Psoas muscle (tissue), 8 donors: ENCODE results near the gene TRAK1. TPM values are rescaled to one million over a fixed set of nuclear protein-coding genes. Genes with fewer than 3 reads are reported as not detected.

Source experiments
- ATAC-seq, 4 donors: fragments of 200-7000 bp; cut with Tn5 transposase; one replicate each; pipeline ENCODE4 v1.9.1; 2020; ENCODE audit warnings: moderate library complexity in 3 of 4, mild to moderate bottlenecking in 2 of 4
- DNase-seq, 2 donors: peaks; one replicate each; pipeline ENCODE4 v3.0.0-alpha.2; 2020
- H3K27ac ChIP-seq: fragments of 200-600 bp; one replicate; pipeline ENCODE4 v1.8.0; 2022
- H3K27me3 ChIP-seq, 3 donors: fragments of 200-600 bp in 1 of 3; one replicate each; pipeline versions ENCODE4 v1.6.1 to v1.8.0; 2013 to 2022; ENCODE audit warnings: low read length in 2 of 3, mild to moderate bottlenecking in 2 of 3, moderate library complexity in 1 of 3; ENCODE audit not compliant: insufficient read depth in 3 of 3
- H3K36me3 ChIP-seq, 2 donors: fragments of 200-600 bp in 1 of 2; one replicate each; pipeline versions ENCODE4 v1.6.1 to v1.8.0; 2013 to 2022; ENCODE audit warnings: low read depth in 1 of 2, mild to moderate bottlenecking in 1 of 2, moderate library complexity in 1 of 2; ENCODE audit not compliant: insufficient read depth in 1 of 2
- H3K4me1 ChIP-seq: fragments of 200-600 bp; one replicate; pipeline ENCODE4 v1.8.0; 2022
- H3K4me3 ChIP-seq: fragments of 200-600 bp; one replicate; pipeline ENCODE4 v1.8.0; 2022; ENCODE audit warnings: mild to moderate bottlenecking
- H3K9me3 ChIP-seq: fragments of 200-600 bp; one replicate; pipeline ENCODE4 v1.8.0; 2022
- CTCF ChIP-seq: fragments of 200-600 bp; IDR thresholded peaks from one replicate; pipeline ENCODE4 v1.8.0; 2022; ENCODE audit warnings: antibody characterized with exemption
- WGBS, 3 donors: extraction: QIAGEN DNeasy Blood & Tissue Kit; methylation state at CpG; one replicate each; pipeline versions ENCODE4 v1.1.6 to v1.1.7; 2013; 5-methylcytosine and 5-hydroxymethylcytosine counted together
- intact Hi-C, 2 donors: fragments of 100-400 bp; cut with DNase I; formaldehyde crosslinking; loops; one replicate each; pipeline versions ENCODE4 v1.11.0 to v1.14.2; 2022
- polyA plus RNA-seq, 3 donors: library from polyadenylated mRNA; stranded (reverse); fragments of 200-250 nt; gene quantifications; one replicate each; pipeline ENCODE4 v1.2.3, GENCODE V29; 2013
- total RNA-seq, 4 donors: library from RNA; stranded (reverse); fragmentation: NEBNext Ultra II Directional in 2 of 4; extraction: Animal tissue kit (Norgen Biotek cat#: 25700) in 2 of 4; gene quantifications; one replicate each; pipeline versions ENCODE4 v1.2.1 to v1.2.4, GENCODE V29; 2021 to 2023
- donor health status: healthy with polysubstance abuse.
- donor health status: DM: no; HTN: no; CAD: no; lungs with moderate emphysema.
- donor health status: Bipolar disorder and iron deficiency.
- donor health status: healthy.
- donor health status: DM: yes; HTN: yes; CAD: no.
- donor health status: DM: no; HTN: no; CAD: no.
- donor health status: DM: no; HTN: no; CAD: no.
- donor health status: DM: yes; HTN: yes; CAD: no.

TRAK1 gene
- total and polyA plus RNA-seq, 7 donors: 30.8 to 128 (median 94.8) TPM

GRCh38 chr3:42110631-42111030, 19.5 kb downstream of the TRAK1 start:
- DNase-seq: no peak
- intact Hi-C loops: loop anchor here in 1 of 2 donors (10.0 kb wide), 1 partner anchor 334 kb away; no protein-coding TSS in a partner anchor
- Histone ChIP-seq H3K4me1 (peaks cover 21% of the 10 kb centered on the region), H3K9me3 (no peaks in the 10 kb centered on the region), H3K36me3 (no peaks in the 10 kb centered on the region), H3K27ac (no peak overlapping the region), H3K4me3 (no peak overlapping the region), H3K27me3 (no peaks in the 10 kb centered on the region)
- ATAC-seq: no peak
- no peak for TF ChIP-seq CTCF
- 64 to 81% (median 79%) methylated on average over 3 of the region's 3 CpGs for WGBS, 3 donors

DNA sequence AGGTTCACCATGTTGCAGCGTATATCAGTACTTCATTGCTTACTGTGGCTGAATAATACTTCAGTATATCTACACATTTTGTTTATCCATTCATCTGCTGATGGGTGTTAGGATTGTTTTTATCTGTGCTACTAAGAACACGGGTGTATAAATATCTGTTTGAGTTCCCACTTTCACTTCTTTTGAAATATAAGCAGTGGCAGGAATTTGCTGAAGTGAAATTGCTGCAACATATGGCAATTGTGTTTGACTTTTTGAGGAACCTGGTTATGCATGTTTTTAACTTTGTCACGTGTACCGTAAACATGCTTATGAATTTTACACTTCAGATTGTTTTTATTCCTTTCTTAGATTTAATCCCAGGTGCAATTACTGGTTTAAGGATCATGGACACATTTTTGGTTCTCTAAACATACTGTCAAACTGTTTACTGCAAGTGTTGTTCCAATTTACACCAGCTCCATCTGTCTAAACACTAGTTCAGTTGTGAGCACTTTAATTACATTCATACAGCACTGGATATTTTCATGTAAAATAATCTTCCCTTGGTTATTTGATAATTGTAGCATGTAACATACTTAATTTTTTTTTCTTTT, 23.1 kb downstream of the TRAK1 start:
- Histone ChIP-seq H3K27ac (peak overlapping the region; percentile 81), H3K4me1 (peaks cover 53% of the 10 kb centered on the region), H3K36me3 (no peaks in the 10 kb centered on the region), H3K9me3 (no peaks in the 10 kb centered on the region), H3K27me3 (no peaks in the 10 kb centered on the region), H3K4me3 (no peak overlapping the region)
- ATAC-seq (no peak), DNase-seq (no peak)
- TF ChIP-seq CTCF: no peak
- intact Hi-C loops: loop anchor here in 1 of 2 donors (10.0 kb wide), 1 partner anchor 331 kb away; no protein-coding TSS in a partner anchor
- WGBS, 3 donors: 68 to 71% (median 69%) methylated on average over 4 of the region's 4 CpGs

GRCh38 chr3:42115215-42115614, 24.1 kb downstream of the TRAK1 start:
- no peaks in the 10 kb centered on the region for H3K36me3 ChIP-seq
- no peaks in the 10 kb centered on the region for H3K27me3 ChIP-seq
- ATAC-seq (peak; percentile 87 to 96 (median 94)), DNase-seq (peak; percentile 70 to 89)
- no peaks in the 10 kb centered on the region for H3K9me3 ChIP-seq
- peaks cover 58% of the 10 kb centered on the region for H3K4me1 ChIP-seq
- H3K4me3 ChIP-seq: peak overlapping the region; percentile 26
- intact Hi-C loops: loop anchor here in 1 of 2 donors (10.0 kb wide), 1 partner anchor 330 kb away; no protein-coding TSS in a partner anchor
- 30 to 41% (median 34%) methylated on average over 13 of the region's 13 CpGs for WGBS, 3 donors
- TF ChIP-seq CTCF: no peak
- peak overlapping the region; percentile 81 for H3K27ac ChIP-seq

GRCh38 chr3:42115946-42116345, 24.8 kb downstream of the TRAK1 start:
- no peak for TF ChIP-seq CTCF
- DNase-seq (no peak), ATAC-seq (no peak)
- H3K27ac ChIP-seq: peak overlapping the region; percentile 81
- WGBS, 3 donors: 75 to 91% (median 89%) methylated on average over 9 of the region's 9 CpGs
- no peaks in the 10 kb centered on the region for H3K36me3 ChIP-seq
- H3K4me1 ChIP-seq: peaks cover 58% of the 10 kb centered on the region
- no peaks in the 10 kb centered on the region for H3K9me3 ChIP-seq
- H3K27me3 ChIP-seq: no peaks in the 10 kb centered on the region
- no peak overlapping the region for H3K4me3 ChIP-seq
- intact Hi-C loops: loop anchor here in 1 of 2 donors (10.0 kb wide), 1 partner anchor 329 kb away; no protein-coding TSS in a partner anchor
